H1 (cell line): ENCODE results near the gene RGS4. TPM values are rescaled to one million over a fixed set of nuclear protein-coding genes. Genes with fewer than 3 reads are reported as not detected.

Source experiments
- CTCF ChIA-PET: fragments of 300-600 bp; sonication (Branson Sonifier 250); formaldehyde crosslinking; loops from one replicate; lab custom pipeline; 2021; ENCODE audit not compliant: partially characterized antibody; lab: Charles Lee
- POLR2A ChIA-PET: fragments of 300-600 bp; sonication (Branson Sonifier 250); formaldehyde crosslinking; loops from one replicate; lab custom pipeline; 2021; ENCODE audit warnings: inconsistent platforms; ENCODE audit not compliant: partially characterized antibody; lab: Charles Lee
- DNase-seq, 2 experiments: peaks; one replicate each; pipeline versions ENCODE4 v3.0.0 to v3.0.0-alpha.2; 2010 to 2022; ENCODE audit warnings: low spot score in 2 of 2, low read depth in 1 of 2, mixed read lengths in 1 of 2
- FAIRE-seq: peaks from 2 replicates; lab custom pipeline; 2011; peaks lifted over from hg19 to GRCh38; lab: Jason Lieb, UNC
- H2AFZ ChIP-seq: 2 replicates; pipeline ENCODE4 v1.8.1; 2012; ENCODE audit warnings: low read length, inconsistent platforms
- H2AK5ac ChIP-seq: 2 replicates; pipeline ENCODE4 v1.6.1; 2013; ENCODE audit warnings: low read depth, low read length
- H2BK120ac ChIP-seq: replicated peaks from 2 replicates; pipeline ENCODE3; 2013; ENCODE audit warnings: low read depth, low read length, inconsistent platforms
- H2BK12ac ChIP-seq: 2 replicates; pipeline ENCODE4 v1.6.1; 2013; ENCODE audit warnings: low read depth, low read length
- H2BK15ac ChIP-seq: 2 replicates; pipeline ENCODE4 v1.6.1; 2013; ENCODE audit warnings: low read length
- H2BK20ac ChIP-seq: 2 replicates; pipeline ENCODE4 v1.6.1; 2013; ENCODE audit warnings: low read length
- H2BK5ac ChIP-seq: 2 replicates; pipeline ENCODE4 v1.6.1; 2013; ENCODE audit warnings: low read depth, low read length
- H3K14ac ChIP-seq: 2 replicates; pipeline ENCODE4 v1.6.1; 2013; ENCODE audit warnings: inconsistent platforms; ENCODE audit not compliant: insufficient read length
- H3K18ac ChIP-seq: 2 replicates; pipeline ENCODE4 v1.6.1; 2013; ENCODE audit warnings: low read length; ENCODE audit errors: extremely low read depth
- H3K23ac ChIP-seq: 2 replicates; pipeline ENCODE4 v1.6.1; 2013; ENCODE audit warnings: inconsistent platforms; ENCODE audit not compliant: insufficient read length
- H3K23me2 ChIP-seq: 2 replicates; pipeline ENCODE4 v1.6.1; 2013; ENCODE audit warnings: low read depth, low read length
- H3K27ac ChIP-seq: 2 replicates; pipeline ENCODE4 v1.6.1; 2011; ENCODE audit warnings: low read depth, low read length, inconsistent platforms
- H3K27me3 ChIP-seq, 4 experiments: replicated peaks in 1 of 4; 1 replicate in 1 of 4; 2 replicates in 3 of 4; pipeline versions ENCODE4 v1.6.1 to v1.8.1; 2011 to 2013; ENCODE audit warnings: low read length in 3 of 4, mild to moderate bottlenecking in 3 of 4, inconsistent platforms in 2 of 4, mixed read lengths in 2 of 4, moderate library complexity in 1 of 4; ENCODE audit not compliant: control insufficient read depth in 3 of 4, insufficient read depth in 3 of 4; ENCODE audit errors: extremely low read depth in 1 of 4
- H3K36me3 ChIP-seq, 4 experiments: 2 replicates each; pipeline versions ENCODE4 v1.6.1 to v1.8.1; 2011 to 2013; ENCODE audit warnings: mild to moderate bottlenecking in 4 of 4, low read length in 3 of 4, moderate library complexity in 2 of 4, control low read depth in 1 of 4, inconsistent platforms in 1 of 4; ENCODE audit not compliant: insufficient read depth in 4 of 4, control insufficient read depth in 2 of 4
- H3K4ac ChIP-seq: replicated peaks from 2 replicates; pipeline ENCODE3; 2013; ENCODE audit warnings: low read length, low read depth, mixed read lengths, inconsistent platforms; ENCODE audit not compliant: insufficient read length
- H3K4me1 ChIP-seq, 4 experiments: replicated peaks in 1 of 4; 1 replicate in 1 of 4; 2 replicates in 3 of 4; pipeline versions ENCODE4 v1.6.1 to v1.8.1; 2011 to 2013; ENCODE audit warnings: low read length in 3 of 4, inconsistent platforms in 2 of 4, mixed read lengths in 1 of 4; ENCODE audit not compliant: insufficient read depth in 4 of 4, control insufficient read depth in 3 of 4
- H3K4me2 ChIP-seq, 2 experiments: 2 replicates each; pipeline versions ENCODE4 v1.6.1 to v1.8.1; 2011 to 2013; ENCODE audit warnings: low read depth in 2 of 2, low read length in 2 of 2, control low read depth in 1 of 2, inconsistent platforms in 1 of 2, mild to moderate bottlenecking in 1 of 2; ENCODE audit not compliant: insufficient read depth in 1 of 2
- H3K4me3 ChIP-seq, 4 experiments: fragments of 200-600, 300-600 bp in 1 of 4; sonication (generic), shearing (Covaris generic), sonication (Bioruptor Twin) in 1 of 4; 2 replicates each; pipeline versions ENCODE4 v1.5.1 to v1.8.1; 2011 to 2016; ENCODE audit warnings: low read length in 4 of 4, low read depth in 3 of 4, control low read depth in 2 of 4, inconsistent platforms in 2 of 4, mild to moderate bottlenecking in 2 of 4, mixed read lengths in 1 of 4, moderate library complexity in 1 of 4; ENCODE audit not compliant: insufficient read depth in 2 of 4; ENCODE audit errors: extremely low read depth in 1 of 4
- H3K56ac ChIP-seq: replicated peaks from 2 replicates; pipeline ENCODE3; 2013; ENCODE audit warnings: low read depth, mild to moderate bottlenecking, mixed read lengths, low read length, inconsistent platforms; ENCODE audit not compliant: insufficient read length
- H3K79me1 ChIP-seq: 2 replicates; pipeline ENCODE4 v1.6.1; 2013; ENCODE audit warnings: low read depth, low read length, control low read depth
- H3K79me2 ChIP-seq, 2 experiments: 2 replicates each; pipeline versions ENCODE4 v1.6.1 to v1.8.1; 2012 to 2013; ENCODE audit warnings: low read length in 2 of 2, mild to moderate bottlenecking in 2 of 2, inconsistent platforms in 1 of 2; ENCODE audit not compliant: insufficient read depth in 2 of 2, control insufficient read depth in 1 of 2
- H3K9ac ChIP-seq, 4 experiments: replicated peaks in 1 of 4; 1 replicate in 1 of 4; 2 replicates in 3 of 4; pipeline versions ENCODE4 v1.6.1 to v1.8.1; 2011 to 2013; ENCODE audit warnings: low read depth in 3 of 4, low read length in 3 of 4, control low read depth in 2 of 4, mild to moderate bottlenecking in 2 of 4, moderate library complexity in 2 of 4, inconsistent platforms in 1 of 4; ENCODE audit errors: extremely low read depth in 1 of 4
- H3K9me3 ChIP-seq, 2 experiments: 2 replicates each; pipeline versions ENCODE4 v1.6.1 to v1.8.1; 2012 to 2013; ENCODE audit warnings: mild to moderate bottlenecking in 2 of 2, moderate library complexity in 2 of 2, control low read depth in 1 of 2, inconsistent platforms in 1 of 2, low read depth in 1 of 2, low read length in 1 of 2, mixed read lengths in 1 of 2; ENCODE audit not compliant: insufficient read depth in 2 of 2
- H4K20me1 ChIP-seq, 2 experiments: replicated peaks in 1 of 2; 2 replicates each; pipeline versions ENCODE3 to v1.8.1; 2011 to 2013; ENCODE audit warnings: inconsistent platforms in 2 of 2, low read length in 2 of 2, mild to moderate bottlenecking in 1 of 2; ENCODE audit not compliant: insufficient read depth in 2 of 2, control insufficient read depth in 1 of 2
- H4K5ac ChIP-seq: 2 replicates; pipeline ENCODE4 v1.6.1; 2013; ENCODE audit warnings: low read length, low read depth, mixed read lengths, inconsistent platforms; ENCODE audit not compliant: insufficient read length
- H4K8ac ChIP-seq: 2 replicates; pipeline ENCODE4 v1.8.0; 2013; ENCODE audit warnings: mild to moderate bottlenecking, moderate library complexity, low read length, inconsistent platforms; ENCODE audit not compliant: insufficient read depth; ENCODE audit errors: extremely low read depth
- H4K91ac ChIP-seq: replicated peaks from 2 replicates; pipeline ENCODE3; 2013; ENCODE audit warnings: low read length, mixed read lengths, inconsistent platforms; ENCODE audit not compliant: insufficient read length
- HDAC6 ChIP-seq: IDR thresholded peaks from one replicate; pipeline ENCODE4 v1.7.1; 2012; ENCODE audit warnings: low read depth, mild to moderate bottlenecking, inconsistent platforms, low read length, moderate library complexity
- RFX5 ChIP-seq: IDR thresholded peaks from 2 replicates; pipeline ENCODE4 v1.6.1; 2011; ENCODE audit warnings: low read depth, low read length, improper control_type of control experiment, borderline replicate concordance
- WGBS, 2 experiments: shearing (Covaris generic) in 1 of 2; methylation state at CpG; one replicate each; pipeline versions ENCODE4 v1.1.6 to v1.1.7; 2013 to 2015; ENCODE audit warnings: low lambda C conversion rate in 2 of 2, mixed read lengths in 2 of 2, inconsistent platforms in 1 of 2, low coverage in 1 of 2, missing lambda C conversion rate in 1 of 2; ENCODE audit not compliant: insufficient replicate concordance in 2 of 2, insufficient coverage in 1 of 2, insufficient read length in 1 of 2; ENCODE audit errors: extremely low coverage in 1 of 2, missing lambda C conversion rate in 1 of 2; 5-methylcytosine and 5-hydroxymethylcytosine counted together
- polyA plus RNA-seq, 7 experiments: library from polyadenylated mRNA; depleted of rRNA in 3 of 7; stranded (reverse) in 5 of 7; unstranded in 2 of 7; fragments of >200 nt in 5 of 7; fragments of 200-250 nt in 2 of 7; gene quantifications; 1 replicate in 5 of 7; 2 replicates in 1 of 7; 4 replicates in 1 of 7; pipeline versions ENCODE4 v1.2.1 to v1.2.3, GENCODE V29; 2011 to 2013; ENCODE audit warnings: missing spikeins in 2 of 7, mixed read lengths in 2 of 7
- total RNA-seq: library from RNA; stranded (reverse); fragmentation: NEBNext Ultra II Directional; extraction: Animal tissue kit (Norgen Biotek cat#: 25700); gene quantifications from 2 replicates; pipeline ENCODE4 v1.2.1, GENCODE V29; 2021

Gene RGS4
- total and polyA plus RNA-seq, 2 of the 8 experiments (the other 6 are each of a cell fraction or from before 2014, with no cell fraction given), result 0.26 to 0.74 TPM

GRCh38 chr1:163107655-163108054, 38.5 kb downstream of the RGS4 start:
- H2BK15ac ChIP-seq, result no peak overlapping the region
- no peaks in the 10 kb centered on the region for H4K20me1 ChIP-seq
- no peak overlapping the region for H2BK12ac ChIP-seq
- TF ChIP-seq RFX5 (no peak), HDAC6 (no peak)
- TF ChIP-seq, all 59 proteins: peak for 0
- no peak overlapping the region for H4K91ac ChIP-seq
- no peaks in the 10 kb centered on the region for H3K79me1 ChIP-seq
- H3K27me3 ChIP-seq, result no peaks in the 10 kb centered on the region
- H3K4me3 ChIP-seq, result no peak overlapping the region
- no peak overlapping the region for H3K56ac ChIP-seq
- no peak overlapping the region for H3K9ac ChIP-seq
- DNase-seq, result no peak
- no peak for FAIRE-seq
- no peak overlapping the region for H2BK120ac ChIP-seq
- H3K4me1 ChIP-seq, result no peaks in the 10 kb centered on the region
- no peak overlapping the region for H3K4me2 ChIP-seq
- H4K8ac ChIP-seq, result no peak overlapping the region
- H3K4ac ChIP-seq, result no peak overlapping the region
- no peak overlapping the region for H2AFZ ChIP-seq
- H3K14ac ChIP-seq, result no peak overlapping the region
- no peak overlapping the region for H2AK5ac ChIP-seq
- H4K5ac ChIP-seq, result no peak overlapping the region
- H3K79me2 ChIP-seq, result no peaks in the 10 kb centered on the region
- no peak overlapping the region for H2BK20ac ChIP-seq
- no peak overlapping the region for H3K18ac ChIP-seq
- H3K23me2 ChIP-seq, result no peaks in the 10 kb centered on the region
- H3K23ac ChIP-seq, result no peak overlapping the region
- CTCF ChIA-PET, result interaction anchor here (1.2 to 1.3 kb wide), 2 partner anchors 40 to 207 kb away, joined by 3 to 4 read pairs; no protein-coding TSS in a partner anchor
- peaks cover 0 to 5% of the 10 kb centered on the region in 2 experiments; a peak in 2 of 4 replicates for H3K9me3 ChIP-seq
- POLR2A ChIA-PET, result no interaction called here
- WGBS, 2 experiments, result 83% methylated on average over 5 of the region's 5 CpGs; no CpG with 5 or more reads in 1 of the 2 experiments
- H3K27ac ChIP-seq, result no peak overlapping the region
- H2BK5ac ChIP-seq, result no peak overlapping the region
- H3K36me3 ChIP-seq, result no peaks in the 10 kb centered on the region
